HepG2 (cell line): ENCODE data around the gene SHROOM1.

ENCODE experiments used
- CHD2 ChIP-seq: IDR thresholded peaks from 2 replicates; pipeline ENCODE4 v1.6.1; 2011; ENCODE audit warnings: low read depth, low read length, improper control_type of control experiment
- EP300 ChIP-seq, 3 experiments: sonication (generic) in 1 of 3; formaldehyde crosslinking in 1 of 3; IDR thresholded peaks; 2 replicates each; pipeline versions ENCODE4 v1.5.1 to v1.6.1; 2011 to 2020; ENCODE audit warnings: low read depth in 2 of 3, low read length in 2 of 3, borderline replicate concordance in 1 of 3, improper control_type of control experiment in 1 of 3, mild to moderate bottlenecking in 1 of 3, missing genetic modification reagents in 1 of 3, moderate library complexity in 1 of 3
- KDM4B ChIP-seq: sonication (generic); formaldehyde crosslinking; IDR thresholded peaks from 2 replicates; pipeline ENCODE4 v1.4.0; 2020; ENCODE audit warnings: missing genetic modification reagents
- PRMT3 ChIP-seq: sonication (generic); formaldehyde crosslinking; IDR thresholded peaks from 2 replicates; pipeline ENCODE4 v1.8.1; 2022; ENCODE audit warnings: low read depth, mild to moderate bottlenecking, moderate library complexity, missing genetic modification reagents, borderline replicate concordance
- RXRA ChIP-seq: sonication (generic); formaldehyde crosslinking; IDR thresholded peaks from 2 replicates; pipeline ENCODE4 v1.5.1; 2020; ENCODE audit warnings: missing genetic modification reagents
- ZFP36L1 ChIP-seq: sonication (generic); formaldehyde crosslinking; IDR thresholded peaks from 2 replicates; pipeline ENCODE4 v1.8.0; 2022; ENCODE audit warnings: mild to moderate bottlenecking, missing genetic modification reagents, moderate library complexity
- TF ChIP-seq, protein P1 (sequence below): sonication (generic); formaldehyde crosslinking; conservative IDR thresholded peaks from 2 replicates; pipeline ENCODE4 v1.8.0; 2022; ENCODE audit warnings: missing genetic modification reagents
- TF ChIP-seq, protein P2 (sequence below): sonication (generic); formaldehyde crosslinking; conservative IDR thresholded peaks from 2 replicates; pipeline ENCODE4 v1.8.1; 2023; ENCODE audit warnings: missing genetic modification reagents

- TF ChIP-seq RXRA (CRISPR knock-in tag) (no peak), EP300 (IDR thresholded peaks at IDR 0.05; ENCODE audit: low read depth in 2 of 2, low read length in 2 of 2) (no peak), EP300 (CRISPR knock-in tag; IDR thresholded peaks at IDR 0.05; ENCODE audit: borderline replicate concordance) (no peak), ZFP36L1 (CRISPR knock-in tag) (no peak), PRMT3 (CRISPR knock-in tag) (no peak), KDM4B (CRISPR knock-in tag) (no peak), CHD2 (no peak)
- TF ChIP-seq, protein P1, sequence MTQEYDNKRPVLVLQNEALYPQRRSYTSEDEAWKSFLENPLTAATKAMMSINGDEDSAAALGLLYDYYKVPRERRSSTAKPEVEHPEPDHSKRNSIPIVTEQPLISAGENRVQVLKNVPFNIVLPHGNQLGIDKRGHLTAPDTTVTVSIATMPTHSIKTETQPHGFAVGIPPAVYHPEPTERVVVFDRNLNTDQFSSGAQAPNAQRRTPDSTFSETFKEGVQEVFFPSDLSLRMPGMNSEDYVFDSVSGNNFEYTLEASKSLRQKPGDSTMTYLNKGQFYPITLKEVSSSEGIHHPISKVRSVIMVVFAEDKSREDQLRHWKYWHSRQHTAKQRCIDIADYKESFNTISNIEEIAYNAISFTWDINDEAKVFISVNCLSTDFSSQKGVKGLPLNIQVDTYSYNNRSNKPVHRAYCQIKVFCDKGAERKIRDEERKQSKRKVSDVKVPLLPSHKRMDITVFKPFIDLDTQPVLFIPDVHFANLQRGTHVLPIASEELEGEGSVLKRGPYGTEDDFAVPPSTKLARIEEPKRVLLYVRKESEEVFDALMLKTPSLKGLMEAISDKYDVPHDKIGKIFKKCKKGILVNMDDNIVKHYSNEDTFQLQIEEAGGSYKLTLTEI: no peak
- TF ChIP-seq, protein P2, sequence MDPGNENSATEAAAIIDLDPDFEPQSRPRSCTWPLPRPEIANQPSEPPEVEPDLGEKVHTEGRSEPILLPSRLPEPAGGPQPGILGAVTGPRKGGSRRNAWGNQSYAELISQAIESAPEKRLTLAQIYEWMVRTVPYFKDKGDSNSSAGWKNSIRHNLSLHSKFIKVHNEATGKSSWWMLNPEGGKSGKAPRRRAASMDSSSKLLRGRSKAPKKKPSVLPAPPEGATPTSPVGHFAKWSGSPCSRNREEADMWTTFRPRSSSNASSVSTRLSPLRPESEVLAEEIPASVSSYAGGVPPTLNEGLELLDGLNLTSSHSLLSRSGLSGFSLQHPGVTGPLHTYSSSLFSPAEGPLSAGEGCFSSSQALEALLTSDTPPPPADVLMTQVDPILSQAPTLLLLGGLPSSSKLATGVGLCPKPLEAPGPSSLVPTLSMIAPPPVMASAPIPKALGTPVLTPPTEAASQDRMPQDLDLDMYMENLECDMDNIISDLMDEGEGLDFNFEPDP: no peak
These were observed 3.6 kb upstream of the SHROOM1 start for GRCh38 chr5:132834057-132834456.
